ENCODE data around the gene CYTH2.

- TF ChIP-seq CTCF (IDR thresholded peaks at IDR 0.05) (no peak), POLR2A (IDR thresholded peaks at IDR 0.05) (no peak)
Observed at GRCh38 chr19:48509467-48510194, 40.5 kb downstream of the CYTH2 start.
